Ramos (cell line): ENCODE measurements around the gene VIPR2.
"Not testable (repeated sequence)": the region's sequence is repeated elsewhere in the genome, so short reads cannot be mapped to it uniquely, and the experiment has no call there.

Experiments used
- in situ Hi-C: fragments of 300-500 bp; cut with MboI; formaldehyde crosslinking; loops from one replicate; pipeline ENCODE4 v1.14.3; 2022; ENCODE audit warnings: low sequenced_read_pairs; ENCODE audit not compliant: unreplicated experiment

VIPR2 gene

GRCh38 chr7:159095979-159096411 is 48.7 kb downstream of the VIPR2 start:
- in situ Hi-C loops = no loop called here

DNA sequence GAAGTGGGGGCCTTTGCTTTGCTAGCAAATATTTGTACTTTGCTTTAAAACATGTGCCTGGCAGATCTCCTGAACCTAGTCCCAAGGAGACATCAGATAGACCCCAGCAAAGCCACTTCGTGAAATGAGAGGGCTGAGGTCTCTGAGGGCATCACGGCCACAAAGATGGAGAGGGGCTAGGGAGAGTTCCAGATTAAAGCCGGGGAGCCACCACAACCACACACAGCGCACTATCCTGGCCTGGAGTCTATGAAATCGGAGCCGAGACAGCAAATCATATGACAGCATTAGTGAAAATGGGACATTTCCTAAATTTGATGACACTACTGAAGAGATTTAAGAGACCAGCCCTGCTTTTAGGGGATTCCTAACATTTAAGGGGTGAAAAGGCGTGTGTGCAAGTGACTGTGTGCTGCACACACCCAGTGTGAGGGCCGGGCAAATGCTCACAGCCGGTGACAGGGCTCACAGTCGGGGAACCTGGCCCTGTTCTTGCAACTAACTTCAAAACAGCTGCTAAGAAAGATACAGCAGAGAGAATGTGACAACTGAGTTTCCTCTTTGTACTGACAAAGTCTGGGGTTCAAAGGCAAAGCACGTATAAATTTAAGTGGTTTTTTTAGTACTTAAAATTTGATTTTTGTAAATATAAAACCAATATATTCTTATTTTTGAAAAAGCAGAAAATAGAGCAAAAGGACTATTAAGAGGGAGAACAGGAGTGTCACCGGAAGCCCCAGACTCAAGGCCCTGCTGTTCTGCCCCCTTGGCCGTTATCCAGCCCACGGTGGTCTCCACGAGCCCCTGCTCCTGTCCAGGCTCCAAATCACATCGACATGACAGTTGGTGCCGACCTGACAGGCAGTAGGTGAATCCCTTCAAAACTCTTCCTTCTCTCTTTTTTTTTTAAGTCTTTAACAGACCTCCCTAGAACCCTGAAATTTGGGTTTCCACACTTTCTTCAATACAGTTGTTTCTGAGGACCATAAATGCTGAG is 49.5 kb downstream of the VIPR2 start:
- in situ Hi-C loops = no loop called here

DNA sequence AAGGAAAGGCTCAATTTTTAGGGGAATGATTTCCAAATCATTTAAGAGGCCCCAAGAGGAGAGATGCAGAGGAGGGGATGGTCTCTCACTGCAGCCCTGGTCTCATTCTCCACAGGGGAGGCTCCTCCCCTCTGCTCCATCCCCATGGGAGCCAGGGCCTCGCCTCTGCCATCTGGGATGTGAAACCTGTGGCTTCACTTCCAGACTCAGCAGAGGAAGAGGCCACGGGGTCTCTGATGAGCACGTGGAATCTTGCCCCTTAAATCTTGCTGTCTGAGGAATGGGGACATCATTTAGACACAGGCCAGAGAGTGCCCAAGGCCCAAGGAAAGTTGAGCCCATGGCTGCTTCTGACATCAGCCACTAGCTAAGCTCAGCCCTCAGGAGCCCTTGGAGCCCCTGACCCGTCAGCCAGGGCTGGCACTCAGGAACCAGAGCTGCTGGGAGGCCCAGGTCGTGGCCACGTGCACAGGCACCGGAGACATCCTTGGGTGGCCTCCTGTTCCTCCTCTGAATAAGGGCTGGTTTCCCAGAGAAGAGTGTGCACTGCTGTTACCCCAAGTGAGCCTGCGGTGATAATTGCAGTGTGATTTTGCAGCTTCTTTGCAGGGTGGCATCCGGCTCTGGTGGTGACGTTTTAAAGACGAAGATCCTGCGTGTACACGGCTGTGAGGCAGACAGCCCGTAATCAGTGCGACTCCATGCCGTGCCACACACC is 50.5 kb downstream of the VIPR2 start:
- in situ Hi-C loops = no loop called here

GRCh38 chr7:159093351-159093971 is 51.2 kb downstream of the VIPR2 start:
- in situ Hi-C loops = no loop called here

DNA sequence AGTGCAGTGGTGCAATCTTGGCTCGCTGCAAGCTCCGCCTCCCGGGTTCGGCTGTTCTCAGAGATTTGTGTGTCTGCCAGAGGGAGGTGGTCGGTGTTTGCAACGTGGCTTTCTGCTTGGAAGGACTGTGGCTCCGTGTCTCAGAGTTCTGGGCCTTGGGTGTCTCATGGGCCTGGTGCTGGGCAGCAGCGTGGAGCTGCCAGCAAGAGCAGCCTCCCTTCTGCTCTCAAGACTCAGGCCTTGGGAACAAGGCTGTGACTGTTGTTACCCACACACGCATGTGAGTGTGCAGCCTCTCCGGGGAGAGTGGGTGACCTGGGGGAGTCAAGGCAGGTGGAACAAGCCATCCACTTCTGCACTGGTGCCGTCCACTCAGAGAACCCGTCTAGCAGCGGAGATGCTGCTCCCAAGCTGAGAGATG is 52.0 kb downstream of the VIPR2 start:
- in situ Hi-C loops = no loop called here

- in situ Hi-C loops = no loop called here
Observed at GRCh38 chr7:159091480-159092475, 52.9 kb downstream of the VIPR2 start.

DNA sequence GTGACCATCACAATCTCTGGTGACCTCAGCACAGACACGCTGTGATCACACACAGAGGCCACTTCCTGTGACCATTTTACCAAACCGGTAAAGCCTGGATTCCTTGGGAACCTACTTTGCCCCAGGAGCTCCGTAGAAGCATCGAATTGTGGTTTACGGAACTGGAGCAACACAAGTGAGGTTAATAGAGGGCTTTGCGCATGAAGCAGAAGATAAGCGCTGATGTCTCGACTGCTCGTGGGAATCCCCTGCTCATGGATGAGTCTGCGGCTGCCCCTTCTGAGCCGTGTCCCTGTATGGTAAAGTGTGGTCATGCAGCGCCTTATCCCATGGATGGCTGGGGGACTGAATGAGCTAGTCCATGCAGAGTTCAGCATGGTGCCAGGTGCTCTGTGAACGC is 53.6 kb downstream of the VIPR2 start:
- in situ Hi-C loops = no loop called here

DNA sequence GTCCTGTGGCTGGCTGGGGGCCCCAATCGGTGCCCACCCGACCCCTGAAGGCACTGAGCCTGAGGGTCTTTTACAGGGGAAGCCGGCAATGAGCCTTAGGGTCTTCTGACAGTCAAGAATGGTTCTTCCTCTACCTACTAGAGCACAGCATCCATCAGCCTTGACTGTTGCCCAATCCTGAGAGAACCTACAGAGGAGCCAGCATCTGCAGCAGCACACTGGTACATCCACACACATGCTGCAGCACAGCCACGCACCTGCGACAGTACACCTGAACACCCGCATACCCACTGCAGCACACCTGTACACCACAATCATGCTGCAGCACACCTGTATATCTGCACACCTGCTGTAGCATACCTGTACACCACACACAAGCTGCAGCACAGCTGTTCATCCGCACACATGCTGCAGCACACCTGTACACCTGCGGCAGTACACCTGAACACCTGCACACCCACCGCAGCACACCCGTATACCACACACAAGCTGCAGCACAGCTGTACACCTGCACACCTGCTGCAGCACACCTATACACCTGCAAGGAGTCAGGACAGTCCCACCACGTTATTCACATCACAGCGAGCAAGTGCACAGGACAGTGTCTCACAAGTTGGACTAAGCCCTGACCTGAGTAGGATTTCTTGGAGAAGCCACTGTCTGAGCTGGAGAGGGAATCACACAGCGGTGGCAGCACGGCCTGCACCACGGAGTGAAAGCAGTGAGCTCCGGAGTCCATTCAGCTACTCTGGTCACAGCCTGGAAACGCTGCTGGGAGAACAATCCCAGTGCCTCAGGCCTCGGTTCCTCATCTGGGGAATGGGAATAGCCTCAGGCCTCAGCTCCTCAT is 56.4 kb downstream of the VIPR2 start:
- in situ Hi-C loops = no loop called here

- in situ Hi-C loops = no loop called here
Observed at GRCh38 chr7:159086301-159086925, 58.3 kb downstream of the VIPR2 start.

- in situ Hi-C loops = no loop called here
Observed at GRCh38 chr7:159084069-159084801, 60.4 kb downstream of the VIPR2 start.

GRCh38 chr7:159083698-159084068 is 61.0 kb downstream of the VIPR2 start:
- in situ Hi-C loops = no loop called here

DNA sequence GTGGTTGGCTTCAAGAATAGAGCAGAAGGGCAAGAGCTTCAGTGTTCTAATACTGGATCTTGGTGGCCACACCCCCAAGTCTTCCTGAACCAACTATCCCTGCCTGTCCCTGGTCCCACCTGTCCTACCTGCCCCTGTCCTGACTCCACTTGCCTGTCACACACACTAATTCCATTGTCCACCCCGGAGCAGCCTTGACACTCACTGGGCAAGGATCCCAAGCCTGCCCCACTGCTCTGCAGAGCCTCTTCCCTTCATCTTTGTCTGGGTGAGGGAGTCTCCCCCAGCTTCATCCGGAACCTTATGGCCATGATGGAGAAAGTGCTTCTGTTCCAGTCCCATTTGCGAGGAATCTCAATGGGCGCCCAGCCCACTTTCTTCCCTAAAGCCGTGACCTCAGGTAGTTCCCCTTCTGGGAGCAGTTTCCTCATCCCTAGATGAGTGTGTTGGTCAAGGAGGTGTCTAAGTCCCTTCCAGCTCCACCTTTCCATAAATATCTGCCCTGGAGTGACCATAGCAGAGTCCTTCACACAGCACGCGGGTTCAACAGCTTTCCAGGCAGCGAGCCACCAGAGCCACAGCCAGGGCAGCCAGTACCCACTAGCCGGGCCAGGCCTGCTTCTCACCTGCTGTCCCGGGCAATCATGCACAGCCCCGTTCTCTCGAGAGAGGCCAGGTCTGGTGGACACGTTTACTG is 61.5 kb downstream of the VIPR2 start:
- in situ Hi-C loops = no loop called here

DNA sequence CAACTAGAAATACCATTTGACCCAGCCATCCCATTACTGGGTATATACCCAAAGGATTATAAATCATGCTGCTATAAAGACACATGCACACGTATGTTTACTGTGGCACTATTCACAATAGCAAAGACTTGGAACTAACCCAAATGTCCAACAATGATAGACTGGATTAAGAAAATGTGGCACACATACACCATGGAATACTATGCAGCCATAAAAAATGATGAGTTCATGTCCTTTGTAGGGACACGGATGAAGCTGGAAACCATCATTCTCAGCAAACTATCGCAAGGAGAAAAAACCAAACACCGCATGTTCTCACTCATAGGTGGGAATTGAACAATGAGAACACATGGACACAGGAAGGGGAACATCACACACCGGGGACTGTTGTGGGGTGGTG is 62.6 kb downstream of the VIPR2 start:
- in situ Hi-C loops = not testable (repeated sequence)

- in situ Hi-C loops = no loop called here
Observed at GRCh38 chr7:159078911-159079270, 65.8 kb downstream of the VIPR2 start.

GRCh38 chr7:159078193-159078910 is 66.3 kb downstream of the VIPR2 start:
- in situ Hi-C loops = no loop called here

GRCh38 chr7:159076333-159076732 is 68.3 kb downstream of the VIPR2 start:
- in situ Hi-C loops = no loop called here
